ENCODE measurements around the gene TMEM52.

The TMEM52 gene

DNA sequence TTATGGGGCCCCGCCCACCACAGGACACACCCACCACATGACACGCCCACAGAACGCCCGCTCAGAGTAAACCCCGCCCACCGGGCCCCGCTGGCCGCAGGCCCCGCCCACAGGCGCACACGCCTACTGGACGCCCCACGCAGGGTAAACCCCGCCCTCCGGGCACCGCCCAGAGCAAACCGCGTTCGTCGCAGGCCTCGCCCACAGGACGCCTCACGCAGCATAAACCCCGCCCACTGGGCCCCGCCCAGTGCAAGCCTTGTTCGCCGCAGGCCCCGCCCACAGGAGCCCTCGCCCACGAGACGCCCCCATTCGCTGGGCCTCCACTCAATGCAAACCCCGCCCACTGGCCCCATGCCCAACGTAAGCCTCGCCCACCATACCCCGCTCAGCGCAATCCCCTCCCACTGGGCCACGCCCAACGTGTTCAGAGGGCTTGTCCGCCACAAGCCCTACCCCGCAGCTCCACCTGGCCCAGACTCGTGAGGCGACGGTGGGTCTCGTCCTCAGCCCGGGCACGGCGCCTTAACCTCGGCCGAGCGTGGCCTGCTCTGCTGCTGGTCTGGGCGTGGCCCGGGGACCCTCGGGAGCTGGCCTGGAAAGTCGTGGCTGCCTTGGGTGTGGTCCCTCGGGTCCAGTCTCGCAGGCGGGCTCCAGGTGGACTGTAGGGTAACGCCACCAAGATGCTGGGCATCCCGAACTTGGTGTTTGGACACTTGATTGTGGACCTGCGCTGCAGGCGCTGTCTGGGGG lies 401 bp upstream of the TMEM52 start:
- H3K9me3 Mint-ChIP-seq = no peaks in the 10 kb centered on the region
- peak overlapping the region; percentile 24 for H3K27ac Mint-ChIP-seq
- H3K4me3 Mint-ChIP-seq = peak overlapping the region; percentile 70
- peaks cover 32% of the 10 kb centered on the region for H3K27me3 Mint-ChIP-seq
- peaks cover 16% of the 10 kb centered on the region for H3K4me1 Mint-ChIP-seq (ENCODE audit: low read depth)
- H3K36me3 Mint-ChIP-seq (ENCODE audit: low read depth) = no peaks in the 10 kb centered on the region
- intact Hi-C loops (cut with micrococcal nuclease) = loop anchor here (1.0 kb wide), 1 partner anchor 10 kb away; no protein-coding TSS in a partner anchor

DNA sequence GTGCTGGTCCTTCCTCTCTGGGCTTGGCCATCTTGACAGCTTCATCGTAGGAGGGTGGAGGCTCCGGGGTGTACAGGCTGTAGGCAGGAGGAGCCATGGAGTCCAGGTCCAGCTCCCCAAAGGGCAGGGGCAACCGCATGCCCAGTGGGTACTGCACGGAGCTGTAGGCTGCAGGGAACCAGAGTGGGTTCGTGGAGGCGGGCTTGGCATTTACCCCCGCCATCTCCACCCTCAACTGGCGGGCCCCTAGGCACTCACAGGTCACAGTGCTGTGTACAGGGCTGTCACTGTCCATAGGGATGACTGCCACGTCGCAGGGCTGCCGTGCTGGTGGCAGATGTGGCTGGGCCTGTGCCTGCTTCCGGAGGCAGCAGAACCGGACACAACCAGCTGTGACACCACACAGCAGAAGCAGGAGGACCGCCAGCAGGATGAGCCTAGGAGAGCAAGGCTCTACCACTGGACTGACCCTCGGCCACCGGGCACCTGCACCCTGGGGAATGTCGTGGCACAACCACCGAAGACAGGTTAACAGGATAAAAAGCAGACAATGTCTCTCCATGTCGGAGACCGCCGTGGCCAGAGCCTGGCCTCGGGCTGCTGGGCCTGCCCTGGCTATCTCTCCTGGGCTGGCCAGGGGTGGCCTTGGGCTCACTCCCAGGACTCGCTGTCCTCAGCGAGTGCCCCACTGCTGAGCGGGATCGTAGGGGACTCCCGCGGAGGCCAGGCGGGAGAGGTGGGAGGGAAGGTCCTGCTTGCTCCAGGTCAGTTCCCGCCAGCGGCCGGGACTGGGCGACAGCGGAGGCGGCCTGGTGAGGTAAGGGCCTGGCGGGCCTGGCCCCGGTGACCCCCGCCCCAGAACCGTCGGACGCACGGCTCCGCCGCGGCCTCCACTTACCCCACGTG lies 831 bp downstream of the TMEM52 start:
- peaks cover 39% of the 10 kb centered on the region for H3K27me3 Mint-ChIP-seq
- peaks cover 16% of the 10 kb centered on the region for H3K4me1 Mint-ChIP-seq (ENCODE audit: low read depth)
- no peaks in the 10 kb centered on the region for H3K36me3 Mint-ChIP-seq (ENCODE audit: low read depth)
- intact Hi-C loops (cut with micrococcal nuclease) = no loop called here
- peak overlapping the region; percentile 70 for H3K4me3 Mint-ChIP-seq
- peak overlapping the region; percentile 22 for H3K27ac Mint-ChIP-seq
- no peaks in the 10 kb centered on the region for H3K9me3 Mint-ChIP-seq

DNA sequence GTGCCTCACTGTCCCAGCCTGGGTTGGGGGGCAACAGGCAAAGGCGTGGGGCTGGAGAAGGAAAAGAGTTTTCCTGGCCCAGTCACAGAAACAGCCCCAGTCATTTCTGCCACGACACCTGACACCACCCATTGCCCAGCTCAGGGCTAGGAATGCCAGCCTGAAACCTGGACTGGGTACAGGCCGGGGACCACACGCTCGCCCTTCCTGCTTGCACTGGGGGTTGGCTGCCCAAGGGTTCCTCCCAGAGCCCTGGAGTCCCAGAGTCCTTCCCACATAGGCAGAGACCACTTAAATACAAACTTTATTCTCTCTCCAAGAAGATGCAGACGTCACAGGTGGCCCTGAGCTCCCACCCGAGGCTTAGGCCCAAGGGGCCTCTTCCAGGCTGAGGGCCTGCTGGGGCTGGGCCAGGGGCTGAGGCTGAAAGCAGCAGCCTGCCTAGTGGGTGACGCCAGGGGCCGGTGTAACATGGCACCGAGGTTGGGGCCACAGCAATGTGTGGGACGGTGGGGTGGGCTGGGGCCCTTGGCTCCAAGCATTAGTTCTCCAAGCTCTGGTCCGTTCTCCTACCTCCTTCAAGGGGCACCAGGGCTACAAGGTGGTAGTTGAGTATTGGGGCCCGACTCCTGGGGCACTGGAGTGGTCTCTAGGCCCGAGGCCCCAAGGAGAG lies 1.6 kb downstream of the TMEM52 start:
- Mint-ChIP-seq H3K4me3 (no peak overlapping the region), H3K36me3 (ENCODE audit: low read depth) (no peaks in the 10 kb centered on the region), H3K27ac (peak overlapping the region; percentile 22), H3K27me3 (peaks cover 38% of the 10 kb centered on the region), H3K4me1 (ENCODE audit: low read depth) (peaks cover 16% of the 10 kb centered on the region), H3K9me3 (no peaks in the 10 kb centered on the region)
- intact Hi-C loops (cut with micrococcal nuclease) = no loop called here

GRCh38 chr1:1916851-1917251 lies 2.2 kb downstream of the TMEM52 start:
- Mint-ChIP-seq H3K9me3 (no peaks in the 10 kb centered on the region), H3K27ac (no peak overlapping the region), H3K4me1 (ENCODE audit: low read depth) (peaks cover 17% of the 10 kb centered on the region), H3K4me3 (no peak overlapping the region), H3K27me3 (peaks cover 38% of the 10 kb centered on the region), H3K36me3 (ENCODE audit: low read depth) (no peaks in the 10 kb centered on the region)
- intact Hi-C loops (cut with micrococcal nuclease) = no loop called here

- H3K36me3 Mint-ChIP-seq (ENCODE audit: low read depth) = no peaks in the 10 kb centered on the region
- H3K9me3 Mint-ChIP-seq = no peaks in the 10 kb centered on the region
- peaks cover 23% of the 10 kb centered on the region for H3K4me1 Mint-ChIP-seq (ENCODE audit: low read depth)
- peaks cover 44% of the 10 kb centered on the region for H3K27me3 Mint-ChIP-seq
- intact Hi-C loops (cut with micrococcal nuclease) = no loop called here
- H3K4me3 Mint-ChIP-seq = no peak overlapping the region
- no peak overlapping the region for H3K27ac Mint-ChIP-seq
Measured at GRCh38 chr1:1915911-1916840, 2.9 kb downstream of the TMEM52 start.

GRCh38 chr1:1914971-1915692 lies 3.9 kb downstream of the TMEM52 start, which contains the start of gene CALML6:
Gene CALML6, plus strand, starts transcription at chr1:1915260. Its CDS starts 21 bp downstream, at chr1:1915281.
- Mint-ChIP-seq H3K4me1 (ENCODE audit: low read depth) (peaks cover 27% of the 10 kb centered on the region), H3K4me3 (no peak within 1 kb of the TSS), H3K27ac (no peak within 1 kb of the TSS), H3K36me3 (ENCODE audit: low read depth) (no peaks in the 10 kb centered on the region), H3K9me3 (no peaks in the 10 kb centered on the region), H3K27me3 (peaks cover 50% of the 10 kb centered on the region)
- intact Hi-C loops (cut with micrococcal nuclease) = no loop called here

- H3K27ac Mint-ChIP-seq = no peak overlapping the region
- peaks cover 53% of the 10 kb centered on the region for H3K27me3 Mint-ChIP-seq
- H3K4me3 Mint-ChIP-seq = no peak overlapping the region
- no peaks in the 10 kb centered on the region for H3K36me3 Mint-ChIP-seq (ENCODE audit: low read depth)
- peaks cover 27% of the 10 kb centered on the region for H3K4me1 Mint-ChIP-seq (ENCODE audit: low read depth)
- no peaks in the 10 kb centered on the region for H3K9me3 Mint-ChIP-seq
- intact Hi-C loops (cut with micrococcal nuclease) = no loop called here
Measured at GRCh38 chr1:1914101-1914970, 4.7 kb downstream of the TMEM52 start.

DNA sequence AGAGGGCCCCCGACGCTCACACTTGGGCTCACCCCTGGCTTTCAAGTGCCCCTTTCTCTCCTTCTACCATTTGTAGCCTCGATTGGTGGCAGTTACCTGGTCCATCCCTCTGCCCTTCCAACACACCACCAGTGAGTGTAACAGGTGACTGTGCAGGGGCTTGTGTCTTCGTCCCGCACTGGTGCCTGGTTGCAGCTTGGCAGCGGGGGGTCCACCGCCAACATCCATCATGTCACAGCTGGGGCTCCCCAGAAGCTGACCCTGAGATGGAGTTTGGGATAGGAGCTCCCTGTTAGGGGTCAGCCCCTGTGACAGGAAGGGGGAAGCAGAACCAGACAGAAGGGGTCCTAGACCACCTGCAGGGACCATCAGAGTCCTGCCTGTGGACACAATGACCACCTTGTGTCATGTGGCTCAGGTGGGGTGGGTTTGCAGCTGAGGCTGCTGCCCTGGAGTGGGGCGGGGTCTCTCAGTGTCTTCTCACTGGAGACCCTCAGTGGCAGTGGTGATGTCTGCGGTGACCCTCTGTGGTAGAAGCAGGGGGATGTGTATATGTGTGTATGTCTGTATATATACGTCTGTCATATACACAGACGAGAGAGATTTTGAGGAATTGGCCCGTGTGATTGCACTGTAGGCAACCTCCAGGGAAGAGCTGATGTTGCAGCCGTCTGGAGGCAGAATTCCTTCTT lies 7.6 kb downstream of the TMEM52 start:
- H3K9me3 Mint-ChIP-seq = no peaks in the 10 kb centered on the region
- no peak overlapping the region for H3K4me3 Mint-ChIP-seq
- no peaks in the 10 kb centered on the region for H3K36me3 Mint-ChIP-seq (ENCODE audit: low read depth)
- H3K27me3 Mint-ChIP-seq = peaks cover 37% of the 10 kb centered on the region
- peak overlapping the region; percentile 19 for H3K27ac Mint-ChIP-seq
- intact Hi-C loops (cut with micrococcal nuclease) = no loop called here
- H3K4me1 Mint-ChIP-seq (ENCODE audit: low read depth) = peaks cover 17% of the 10 kb centered on the region

DNA sequence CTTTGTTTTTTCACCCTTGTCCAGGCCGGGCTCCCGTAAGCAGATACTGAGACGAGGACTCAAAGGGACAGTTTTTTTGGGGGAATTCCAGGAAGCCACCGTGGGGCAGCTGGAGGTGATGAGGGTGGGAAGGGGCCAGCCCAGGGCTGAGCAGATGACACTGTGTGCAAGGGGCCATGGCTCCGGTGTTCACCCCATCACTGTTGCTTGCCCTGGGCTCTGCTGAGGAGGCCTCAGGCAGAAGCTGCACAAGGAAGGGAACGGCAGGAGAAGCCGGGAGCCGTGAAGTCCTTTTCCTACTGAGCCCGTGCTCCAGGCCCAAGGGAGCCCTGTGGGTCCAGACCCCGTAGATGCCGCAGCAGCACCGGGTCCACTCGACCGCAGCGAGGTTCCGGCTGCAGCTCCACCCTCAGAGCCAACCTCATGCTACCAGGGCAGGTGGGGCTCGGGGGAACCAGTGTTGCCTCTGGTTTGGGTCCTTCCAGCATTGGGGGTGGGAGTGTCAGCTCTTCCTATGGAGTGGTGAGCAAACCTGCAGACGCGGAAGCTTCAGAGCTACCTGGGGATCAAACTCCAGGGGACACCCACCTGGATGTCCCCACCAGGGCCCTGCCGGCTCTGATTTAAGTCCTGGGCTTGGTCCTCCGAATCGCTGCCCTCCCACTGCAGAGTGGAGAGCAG lies 8.3 kb downstream of the TMEM52 start:
- no peaks in the 10 kb centered on the region for H3K9me3 Mint-ChIP-seq
- peaks cover 32% of the 10 kb centered on the region for H3K27me3 Mint-ChIP-seq
- intact Hi-C loops (cut with micrococcal nuclease) = no loop called here
- no peak overlapping the region for H3K4me3 Mint-ChIP-seq
- H3K36me3 Mint-ChIP-seq (ENCODE audit: low read depth) = no peaks in the 10 kb centered on the region
- H3K27ac Mint-ChIP-seq = no peak overlapping the region
- H3K4me1 Mint-ChIP-seq (ENCODE audit: low read depth) = peaks cover 23% of the 10 kb centered on the region

- Mint-ChIP-seq H3K4me1 (ENCODE audit: low read depth) (peaks cover 23% of the 10 kb centered on the region), H3K4me3 (peak overlapping the region; percentile 69), H3K27ac (peak overlapping the region; percentile 82), H3K9me3 (no peaks in the 10 kb centered on the region), H3K36me3 (ENCODE audit: low read depth) (no peaks in the 10 kb centered on the region), H3K27me3 (peaks cover 27% of the 10 kb centered on the region)
- intact Hi-C loops (cut with micrococcal nuclease) = no loop called here
Measured at GRCh38 chr1:1910033-1910465, 9.0 kb downstream of the TMEM52 start.

DNA sequence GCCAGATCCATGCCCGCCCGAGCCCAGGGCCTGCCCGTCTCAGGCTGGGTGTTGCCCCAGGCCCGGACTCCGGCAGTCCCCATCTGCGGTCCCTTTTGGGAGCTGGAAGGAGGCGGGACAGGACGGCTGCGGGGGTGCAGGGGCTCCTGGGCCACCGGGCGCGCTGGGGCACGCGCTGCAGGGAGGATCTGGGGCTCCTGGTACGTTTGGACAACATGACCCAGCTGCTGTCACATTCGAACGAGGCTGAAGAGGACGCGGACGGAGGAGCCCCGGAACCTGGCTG lies 10.6 kb downstream of the TMEM52 start:
- peaks cover under 1% of the 10 kb centered on the region for H3K9me3 Mint-ChIP-seq
- H3K36me3 Mint-ChIP-seq (ENCODE audit: low read depth) = no peaks in the 10 kb centered on the region
- peaks cover 16% of the 10 kb centered on the region for H3K27me3 Mint-ChIP-seq
- peak overlapping the region; percentile 82 for H3K27ac Mint-ChIP-seq
- peaks cover 23% of the 10 kb centered on the region for H3K4me1 Mint-ChIP-seq (ENCODE audit: low read depth)
- H3K4me3 Mint-ChIP-seq = peak overlapping the region; percentile 73
- intact Hi-C loops (cut with micrococcal nuclease) = loop anchor here (5.0 kb wide), 1 partner anchor 131 kb away; the partner anchor contains the start of gene NADK
